ENCODE data around the gene SELPLG.
"Not testable (repeated sequence)": the region's sequence is repeated elsewhere in the genome, so short reads cannot be mapped to it uniquely, and the experiment has no call there.

SELPLG gene

GRCh38 chr12:108655812-108656175 lies 22.1 kb upstream of the SELPLG start:
- DNase-seq (ENCODE audit: low read depth) = not testable (repeated sequence)

GRCh38 chr12:108654622-108655021 lies 20.9 kb upstream of the SELPLG start:
- not testable (repeated sequence) for DNase-seq (ENCODE audit: low read depth)

GRCh38 chr12:108653922-108654321 lies 20.2 kb upstream of the SELPLG start:
- no peak for DNase-seq (ENCODE audit: low read depth)

- DNase-seq (ENCODE audit: low read depth) = no peak
Measured at GRCh38 chr12:108653082-108653516, 19.4 kb upstream of the SELPLG start.

GRCh38 chr12:108650083-108650482 lies 16.4 kb upstream of the SELPLG start:
- DNase-seq (ENCODE audit: low read depth) = no peak

GRCh38 chr12:108649669-108650068 lies 16.0 kb upstream of the SELPLG start:
- DNase-seq (ENCODE audit: low read depth) = no peak

GRCh38 chr12:108649126-108649525 lies 15.4 kb upstream of the SELPLG start:
- no peak for DNase-seq (ENCODE audit: low read depth)

- no peak for DNase-seq (ENCODE audit: low read depth)
Measured at GRCh38 chr12:108648371-108648770, 14.7 kb upstream of the SELPLG start.

- no peak for DNase-seq (ENCODE audit: low read depth)
Measured at GRCh38 chr12:108647585-108648287, 14.0 kb upstream of the SELPLG start.

- DNase-seq (ENCODE audit: low read depth) = no peak
Measured at GRCh38 chr12:108646600-108647579, 13.2 kb upstream of the SELPLG start.

GRCh38 chr12:108645686-108646599 lies 12.2 kb upstream of the SELPLG start:
- no peak for DNase-seq (ENCODE audit: low read depth)

- no peak for DNase-seq (ENCODE audit: low read depth)
Measured at GRCh38 chr12:108644811-108645120, 11.1 kb upstream of the SELPLG start.

GRCh38 chr12:108643941-108644810 lies 10.5 kb upstream of the SELPLG start:
- no peak for DNase-seq (ENCODE audit: low read depth)

GRCh38 chr12:108642899-108643654 lies 9.4 kb upstream of the SELPLG start:
- DNase-seq (ENCODE audit: low read depth) = no peak

- DNase-seq (ENCODE audit: low read depth) = no peak
Measured at GRCh38 chr12:108642269-108642870, 8.7 kb upstream of the SELPLG start.

- no peak for DNase-seq (ENCODE audit: low read depth)
Measured at GRCh38 chr12:108641446-108642268, 8.0 kb upstream of the SELPLG start.

- DNase-seq (ENCODE audit: low read depth) = no peak
Measured at GRCh38 chr12:108640802-108641445, 7.2 kb upstream of the SELPLG start.

GRCh38 chr12:108638997-108639822 lies 5.5 kb upstream of the SELPLG start:
- no peak for DNase-seq (ENCODE audit: low read depth)
